ENCODE measurements around the gene IGSF11.
"Not testable (repeated sequence)": the region's sequence is repeated elsewhere in the genome, so short reads cannot be mapped to it uniquely, and the experiment has no call there.

The IGSF11 gene

GRCh38 chr3:119034256-119035013 is at the start of gene IGSF11:
IGSF11 (minus strand) TSS chr3:119034846; CDS start chr3:119034582, 264 bp downstream.
- H3K9ac ChIP-seq: peak within 1 kb of the TSS; percentile 59; the same call in 1 of the 2 replicates
- H3K9me3 ChIP-seq: no peaks in the 10 kb centered on the region
- H3K36me3 ChIP-seq: no peaks in the 10 kb centered on the region
- peak within 1 kb of the TSS; percentile 96 for H3K4me2 ChIP-seq
- H4K20me1 ChIP-seq: no peaks in the 10 kb centered on the region
- peaks cover 9% of the 10 kb centered on the region; the same call in 1 of the 2 replicates for H3K4me1 ChIP-seq
- peak within 1 kb of the TSS; percentile 70 for H3K4me3 ChIP-seq
- H3K27ac ChIP-seq: no peak within 1 kb of the TSS
- no peak for TF ChIP-seq Cebpa-rat (IDR thresholded peaks at IDR 0.05)
- peaks cover 32% of the 10 kb centered on the region for H3K27me3 ChIP-seq

- Histone ChIP-seq H3K36me3 (no peaks in the 10 kb centered on the region), H3K27ac (no peak overlapping the region), H3K9ac (no peak overlapping the region), H3K4me3 (no peak overlapping the region), H3K4me2 (no peak overlapping the region), H4K20me1 (no peaks in the 10 kb centered on the region), H3K9me3 (peaks cover 10% of the 10 kb centered on the region; the same call in 1 of the 2 replicates), H3K4me1 (no peaks in the 10 kb centered on the region), H3K27me3 (no peaks in the 10 kb centered on the region)
- TF ChIP-seq Cebpa-rat (IDR thresholded peaks at IDR 0.05): no peak
Observed at GRCh38 chr3:119080364-119080763, 45.7 kb upstream of the IGSF11 start.

- H3K9ac ChIP-seq: no peak overlapping the region
- no peaks in the 10 kb centered on the region for H3K27me3 ChIP-seq
- no peak overlapping the region for H3K27ac ChIP-seq
- no peak for TF ChIP-seq Cebpa-rat (IDR thresholded peaks at IDR 0.05)
- H3K4me3 ChIP-seq: no peak overlapping the region
- no peaks in the 10 kb centered on the region for H4K20me1 ChIP-seq
- no peak overlapping the region for H3K4me2 ChIP-seq
- peaks cover 26% of the 10 kb centered on the region for H3K9me3 ChIP-seq
- no peaks in the 10 kb centered on the region for H3K4me1 ChIP-seq
- H3K36me3 ChIP-seq: no peaks in the 10 kb centered on the region
Observed at GRCh38 chr3:119073258-119074001, 38.8 kb upstream of the IGSF11 start.

- not testable (repeated sequence) for H3K4me3 ChIP-seq, H3K9ac ChIP-seq, H3K27me3 ChIP-seq, H4K20me1 ChIP-seq, H3K4me1 ChIP-seq, H3K27ac ChIP-seq, H3K4me2 ChIP-seq, H3K36me3 ChIP-seq
- peaks cover 18% of the 10 kb centered on the region for H3K9me3 ChIP-seq
Observed at GRCh38 chr3:119072451-119072850, 37.8 kb upstream of the IGSF11 start.

- no peak overlapping the region for H3K4me2 ChIP-seq
- no peaks in the 10 kb centered on the region for H3K36me3 ChIP-seq
- no peak overlapping the region for H3K9ac ChIP-seq
- H3K4me3 ChIP-seq: no peak overlapping the region
- H4K20me1 ChIP-seq: no peaks in the 10 kb centered on the region
- TF ChIP-seq Cebpa-rat (IDR thresholded peaks at IDR 0.05): no peak
- H3K27me3 ChIP-seq: no peaks in the 10 kb centered on the region
- H3K4me1 ChIP-seq: no peaks in the 10 kb centered on the region
- no peak overlapping the region for H3K27ac ChIP-seq
- peaks cover 16% of the 10 kb centered on the region for H3K9me3 ChIP-seq
Observed at GRCh38 chr3:119069725-119070124, 35.1 kb upstream of the IGSF11 start.

- Histone ChIP-seq H3K4me2 (no peak overlapping the region), H4K20me1 (no peaks in the 10 kb centered on the region), H3K4me3 (no peak overlapping the region), H3K27me3 (no peaks in the 10 kb centered on the region), H3K9me3 (no peaks in the 10 kb centered on the region), H3K9ac (no peak overlapping the region), H3K4me1 (no peaks in the 10 kb centered on the region), H3K36me3 (no peaks in the 10 kb centered on the region), H3K27ac (no peak overlapping the region)
- no peak for TF ChIP-seq Cebpa-rat (IDR thresholded peaks at IDR 0.05)
Observed at GRCh38 chr3:119063471-119063870, 28.8 kb upstream of the IGSF11 start.

GRCh38 chr3:119062892-119063291 is 28.2 kb upstream of the IGSF11 start:
- no peaks in the 10 kb centered on the region for H3K9me3 ChIP-seq
- no peaks in the 10 kb centered on the region for H3K36me3 ChIP-seq
- no peak overlapping the region for H3K4me3 ChIP-seq
- H3K27ac ChIP-seq: no peak overlapping the region
- H4K20me1 ChIP-seq: no peaks in the 10 kb centered on the region
- no peak overlapping the region for H3K4me2 ChIP-seq
- H3K4me1 ChIP-seq: no peaks in the 10 kb centered on the region
- no peaks in the 10 kb centered on the region for H3K27me3 ChIP-seq
- no peak overlapping the region for H3K9ac ChIP-seq
- no peak for TF ChIP-seq Cebpa-rat (IDR thresholded peaks at IDR 0.05)

- no peak overlapping the region for H3K4me3 ChIP-seq
- TF ChIP-seq Cebpa-rat (IDR thresholded peaks at IDR 0.05): no peak
- H3K27ac ChIP-seq: no peak overlapping the region
- peaks cover 2% of the 10 kb centered on the region; the same call in 1 of the 2 replicates for H3K9me3 ChIP-seq
- no peaks in the 10 kb centered on the region for H3K36me3 ChIP-seq
- no peak overlapping the region for H3K9ac ChIP-seq
- no peak overlapping the region for H3K4me2 ChIP-seq
- no peaks in the 10 kb centered on the region for H4K20me1 ChIP-seq
- H3K27me3 ChIP-seq: no peaks in the 10 kb centered on the region
- H3K4me1 ChIP-seq: no peaks in the 10 kb centered on the region
Observed at GRCh38 chr3:119044593-119044992, 9.9 kb upstream of the IGSF11 start.

GRCh38 chr3:119042162-119042561 is 7.5 kb upstream of the IGSF11 start:
- Histone ChIP-seq H3K9me3 (peaks cover 2% of the 10 kb centered on the region; the same call in 1 of the 2 replicates), H3K36me3 (no peaks in the 10 kb centered on the region), H3K9ac (no peak overlapping the region), H4K20me1 (no peaks in the 10 kb centered on the region), H3K4me2 (no peak overlapping the region), H3K4me3 (no peak overlapping the region), H3K27ac (no peak overlapping the region), H3K27me3 (no peaks in the 10 kb centered on the region), H3K4me1 (no peaks in the 10 kb centered on the region)
- no peak for TF ChIP-seq Cebpa-rat (IDR thresholded peaks at IDR 0.05)

GRCh38 chr3:119035014-119035346 is 334 bp upstream of the IGSF11 start:
- Histone ChIP-seq H3K9ac (no peak overlapping the region), H3K4me2 (peak overlapping the region; percentile 96), H3K4me1 (peaks cover 9% of the 10 kb centered on the region; the same call in 1 of the 2 replicates), H3K27ac (no peak overlapping the region), H4K20me1 (no peaks in the 10 kb centered on the region), H3K4me3 (peak overlapping the region; percentile 70), H3K36me3 (no peaks in the 10 kb centered on the region), H3K9me3 (no peaks in the 10 kb centered on the region), H3K27me3 (peaks cover 32% of the 10 kb centered on the region)
- no peak for TF ChIP-seq Cebpa-rat (IDR thresholded peaks at IDR 0.05)
